GM23338 (cell line): ENCODE results near the gene ATP2B1. TPM values are rescaled to one million over a fixed set of nuclear protein-coding genes. Genes with fewer than 3 reads are reported as not detected.

Experiments
- ATAC-seq: fragments of 200-7000 bp; cut with Tn5 transposase; 3 replicates; pipeline ENCODE4 v1.9.1; 2020
- DNase-seq: peaks from one replicate; pipeline ENCODE4 v3.0.0-alpha.2; 2015; ENCODE audit warnings: low spot score
- H2AFZ ChIP-seq: fragments of 200-600 bp; sonication (generic); 2 replicates; pipeline ENCODE4 v1.8.0; 2016; ENCODE audit warnings: antibody characterized with exemption, mild to moderate bottlenecking, moderate library complexity
- H3F3A ChIP-seq: fragments of 200-600 bp; sonication (generic); replicated peaks from 2 replicates; pipeline ENCODE4 v1.8.0; 2017; ENCODE audit warnings: antibody characterized with exemption, mixed run types, low read depth
- H3K27ac ChIP-seq: fragments of 200-600 bp; sonication (generic); 2 replicates; pipeline ENCODE4 v1.6.1; 2016; ENCODE audit warnings: low read depth
- H3K27me3 ChIP-seq: fragments of 200-600 bp; sonication (generic); 2 replicates; pipeline ENCODE4 v1.8.0; 2016; ENCODE audit warnings: mild to moderate bottlenecking, mixed run types, moderate library complexity; ENCODE audit not compliant: insufficient read depth
- H3K36me3 ChIP-seq: fragments of 200-600 bp; sonication (generic); 2 replicates; pipeline ENCODE4 v1.8.0; 2016; ENCODE audit warnings: mild to moderate bottlenecking; ENCODE audit not compliant: insufficient read depth
- H3K4me1 ChIP-seq: fragments of 200-600 bp; sonication (generic); 2 replicates; pipeline ENCODE4 v1.8.0; 2016; ENCODE audit warnings: mild to moderate bottlenecking, moderate library complexity; ENCODE audit not compliant: insufficient read depth
- H3K4me2 ChIP-seq: fragments of 200-600 bp; sonication (generic); 2 replicates; pipeline ENCODE4 v1.7.1; 2017; ENCODE audit warnings: mixed run types
- H3K4me3 ChIP-seq: fragments of 200-600 bp; sonication (generic); 2 replicates; pipeline ENCODE4 v1.6.1; 2016; ENCODE audit warnings: mixed run types
- H3K79me2 ChIP-seq: fragments of 200-600 bp; sonication (generic); replicated peaks from 2 replicates; pipeline ENCODE4 v1.8.0; 2017; ENCODE audit warnings: mild to moderate bottlenecking; ENCODE audit not compliant: insufficient read depth
- H3K9me2 ChIP-seq: fragments of 200-600 bp; sonication (generic); 2 replicates; pipeline ENCODE4 v1.8.0; 2017; ENCODE audit not compliant: insufficient read depth
- H4K20me1 ChIP-seq: fragments of 200-600 bp; sonication (generic); replicated peaks from 2 replicates; pipeline ENCODE4 v1.8.0; 2017; ENCODE audit warnings: mild to moderate bottlenecking; ENCODE audit not compliant: insufficient read depth
- H3K27ac Mint-ChIP-seq: 2 replicates; pipeline ENCODE4 v1.8.0; 2020; ENCODE audit warnings: inconsistent platforms, mild to moderate bottlenecking, moderate library complexity, mixed read lengths
- H3K27me3 Mint-ChIP-seq: 3 replicates; pipeline ENCODE4 v1.8.0; 2022; ENCODE audit warnings: low read depth, mild to moderate bottlenecking, moderate library complexity, mixed read lengths, inconsistent platforms; ENCODE audit not compliant: insufficient read depth, poor library complexity
- H3K36me3 Mint-ChIP-seq: 3 replicates; pipeline ENCODE4 v1.8.0; 2021; ENCODE audit warnings: low read depth, mild to moderate bottlenecking, inconsistent platforms, moderate library complexity, mixed read lengths
- H3K4me1 Mint-ChIP-seq: 3 replicates; pipeline ENCODE4 v1.8.0; 2020; ENCODE audit warnings: mild to moderate bottlenecking, inconsistent platforms, mixed read lengths
- H3K4me3 Mint-ChIP-seq: 3 replicates; pipeline ENCODE4 v1.8.0; 2021; ENCODE audit warnings: moderate library complexity, mild to moderate bottlenecking, inconsistent platforms, mixed read lengths
- H3K9me3 Mint-ChIP-seq: 3 replicates; pipeline ENCODE4 v1.8.0; 2020; ENCODE audit warnings: moderate library complexity, mild to moderate bottlenecking, inconsistent platforms, mixed read lengths
- CREB1 ChIP-seq: fragments of 250-450 bp; sonication (Bioruptor Pico); IDR thresholded peaks from 2 replicates; pipeline ENCODE4 v1.5.0; 2020; ENCODE audit warnings: low read depth, mild to moderate bottlenecking, moderate library complexity
- CTCF ChIP-seq, 2 experiments: fragments of 200-600 bp in 1 of 2; sonication (generic) in 1 of 2; conservative IDR thresholded peaks; 2 replicates each; pipeline versions ENCODE4 v1.5.1 to v1.6.1; 2016 to 2017; ENCODE audit warnings: antibody characterized with exemption in 2 of 2, low read depth in 2 of 2, mild to moderate bottlenecking in 2 of 2, moderate library complexity in 1 of 2
- EZH2phosphoT487 ChIP-seq: fragments of 200-600 bp; sonication (generic); IDR thresholded peaks from one replicate; pipeline ENCODE4 v1.8.1; 2018; ENCODE audit warnings: antibody characterized with exemption; ENCODE audit not compliant: unreplicated experiment
- JUNB ChIP-seq: IDR thresholded peaks from one replicate; pipeline ENCODE4 v1.6.1; 2016; ENCODE audit warnings: antibody characterized with exemption; ENCODE audit not compliant: unreplicated experiment
- NANOG ChIP-seq: IDR thresholded peaks from 2 replicates; pipeline ENCODE4 v1.6.1; 2016; ENCODE audit warnings: antibody characterized with exemption, borderline replicate concordance
- STAT1 ChIP-seq: IDR thresholded peaks from one replicate; pipeline ENCODE4 v1.6.1; 2016; ENCODE audit warnings: antibody characterized with exemption; ENCODE audit not compliant: unreplicated experiment
- ZNF114 ChIP-seq: fragments of 250-450 bp; sonication (Bioruptor Pico); IDR thresholded peaks from 2 replicates; pipeline ENCODE4 v1.5.0; 2020; ENCODE audit warnings: mild to moderate bottlenecking, moderate library complexity
- ZNF462 ChIP-seq: fragments of 250-450 bp; sonication (Bioruptor Pico); IDR thresholded peaks from 2 replicates; pipeline ENCODE4 v1.5.0; 2020; ENCODE audit warnings: mild to moderate bottlenecking, moderate library complexity
- polyA plus RNA-seq: library from polyadenylated mRNA; unstranded; fragments of >200 nt; fragmentation: Nextera tagmentation; extraction: Ambion mirVana; gene quantifications from 2 replicates; pipeline ENCODE4 v1.2.1, GENCODE V29; 2016
- total RNA-seq: library from RNA; depleted of rRNA; stranded (reverse); fragments of >200 nt; shearing (Covaris generic); gene quantifications from 2 replicates; pipeline ENCODE4 v1.2.3, GENCODE V29; 2014

ATP2B1 gene
- total and polyA plus RNA-seq, 2 experiments from 2014 or later: 39.3 to 42.3 TPM

DNA sequence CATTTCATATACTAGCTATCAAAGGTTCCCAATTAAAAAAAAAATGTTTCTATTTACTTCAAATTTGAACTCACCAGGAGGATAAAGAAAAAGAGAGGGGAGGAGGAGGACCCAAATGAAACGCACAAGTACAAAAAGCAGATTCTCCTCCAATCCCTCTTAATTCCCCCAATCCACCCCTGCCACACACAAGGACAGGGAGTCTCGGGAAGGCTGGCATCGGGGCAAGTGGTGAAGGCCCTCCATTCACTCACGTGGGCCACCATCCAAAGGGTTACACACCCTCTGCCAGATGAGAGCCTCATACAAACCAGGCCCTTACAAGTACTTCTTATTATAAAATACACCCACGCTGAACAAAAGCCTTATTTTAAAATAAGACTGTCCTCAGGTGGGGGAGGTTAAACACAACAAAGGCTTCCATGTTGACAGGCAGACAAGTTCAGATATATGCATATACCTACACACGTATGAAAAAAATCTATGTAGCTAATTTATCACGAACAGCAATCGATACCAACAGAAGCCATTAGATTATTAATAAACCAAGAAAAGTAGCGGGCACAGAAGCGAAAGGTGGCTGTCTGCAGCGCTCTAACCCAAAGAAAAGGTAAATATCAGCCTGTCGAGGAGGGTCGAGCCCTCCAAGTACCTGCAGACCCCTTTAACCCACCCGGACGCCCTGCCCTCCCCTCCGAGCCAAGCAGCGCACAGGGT lies 1.5 kb downstream of the ATP2B1 start:
- H3K4me1 ChIP-seq: peaks cover 11% of the 10 kb centered on the region
- H3K36me3 ChIP-seq: no peaks in the 10 kb centered on the region
- peak; percentile 5 for DNase-seq
- peaks cover 40% of the 10 kb centered on the region for H3K27me3 Mint-ChIP-seq
- H3K79me2 ChIP-seq: peaks cover 59% of the 10 kb centered on the region
- H2AFZ ChIP-seq: no peak overlapping the region
- TF ChIP-seq NANOG: no peak
- TF ChIP-seq ZNF462 (CRISPR knock-in tag): no peak
- no peak for TF ChIP-seq STAT1
- no peak for TF ChIP-seq CREB1
- no peak for TF ChIP-seq EZH2phosphoT487
- no peak for TF ChIP-seq CTCF (conservative IDR thresholded peaks at IDR 0.05; ENCODE audit: low read depth in 2 of 2)
- TF ChIP-seq JUNB: no peak
- TF ChIP-seq ZNF114 (CRISPR knock-in tag): no peak
- peak overlapping the region; percentile 77 for H3K4me3 ChIP-seq
- peaks cover 44% of the 10 kb centered on the region for H4K20me1 ChIP-seq
- no peak overlapping the region for H3K27ac ChIP-seq
- ATAC-seq: no peak
- peak overlapping the region; percentile 94 for H3K4me3 Mint-ChIP-seq
- H3F3A ChIP-seq: no peaks in the 10 kb centered on the region
- H3K27ac Mint-ChIP-seq: no peak overlapping the region
- H3K27me3 ChIP-seq: peaks cover 51% of the 10 kb centered on the region
- no peaks in the 10 kb centered on the region; the same call in 2 of the 3 replicates for H3K36me3 Mint-ChIP-seq
- no peaks in the 10 kb centered on the region for H3K9me2 ChIP-seq
- H3K4me2 ChIP-seq: peak overlapping the region; percentile 91
- H3K4me1 Mint-ChIP-seq: peaks cover 18% of the 10 kb centered on the region
- no peaks in the 10 kb centered on the region; the same call in 2 of the 3 replicates for H3K9me3 Mint-ChIP-seq
